H1 (cell line): ENCODE results near the gene LPP. TPM values are rescaled to one million over a fixed set of nuclear protein-coding genes. Genes with fewer than 3 reads are reported as not detected.

Source experiments
- CTCF ChIA-PET: fragments of 300-600 bp; sonication (Branson Sonifier 250); formaldehyde crosslinking; loops from one replicate; lab custom pipeline; 2021; ENCODE audit not compliant: partially characterized antibody; lab: Charles Lee
- POLR2A ChIA-PET: fragments of 300-600 bp; sonication (Branson Sonifier 250); formaldehyde crosslinking; loops from one replicate; lab custom pipeline; 2021; ENCODE audit warnings: inconsistent platforms; ENCODE audit not compliant: partially characterized antibody; lab: Charles Lee
- DNase-seq, 2 experiments: peaks; one replicate each; pipeline versions ENCODE4 v3.0.0 to v3.0.0-alpha.2; 2010 to 2022; ENCODE audit warnings: low spot score in 2 of 2, low read depth in 1 of 2, mixed read lengths in 1 of 2
- FAIRE-seq: peaks from 2 replicates; lab custom pipeline; 2011; peaks lifted over from hg19 to GRCh38; lab: Jason Lieb, UNC
- H2AFZ ChIP-seq: 2 replicates; pipeline ENCODE4 v1.8.1; 2012; ENCODE audit warnings: low read length, inconsistent platforms
- H2AK5ac ChIP-seq: 2 replicates; pipeline ENCODE4 v1.6.1; 2013; ENCODE audit warnings: low read depth, low read length
- H2BK120ac ChIP-seq: replicated peaks from 2 replicates; pipeline ENCODE3; 2013; ENCODE audit warnings: low read depth, low read length, inconsistent platforms
- H2BK12ac ChIP-seq: 2 replicates; pipeline ENCODE4 v1.6.1; 2013; ENCODE audit warnings: low read depth, low read length
- H2BK15ac ChIP-seq: 2 replicates; pipeline ENCODE4 v1.6.1; 2013; ENCODE audit warnings: low read length
- H2BK20ac ChIP-seq: 2 replicates; pipeline ENCODE4 v1.6.1; 2013; ENCODE audit warnings: low read length
- H2BK5ac ChIP-seq: 2 replicates; pipeline ENCODE4 v1.6.1; 2013; ENCODE audit warnings: low read depth, low read length
- H3K14ac ChIP-seq: 2 replicates; pipeline ENCODE4 v1.6.1; 2013; ENCODE audit warnings: inconsistent platforms; ENCODE audit not compliant: insufficient read length
- H3K18ac ChIP-seq: 2 replicates; pipeline ENCODE4 v1.6.1; 2013; ENCODE audit warnings: low read length; ENCODE audit errors: extremely low read depth
- H3K23ac ChIP-seq: 2 replicates; pipeline ENCODE4 v1.6.1; 2013; ENCODE audit warnings: inconsistent platforms; ENCODE audit not compliant: insufficient read length
- H3K23me2 ChIP-seq: 2 replicates; pipeline ENCODE4 v1.6.1; 2013; ENCODE audit warnings: low read depth, low read length
- H3K27ac ChIP-seq: 2 replicates; pipeline ENCODE4 v1.6.1; 2011; ENCODE audit warnings: low read depth, low read length, inconsistent platforms
- H3K27me3 ChIP-seq, 4 experiments: replicated peaks in 1 of 4; 1 replicate in 1 of 4; 2 replicates in 3 of 4; pipeline versions ENCODE4 v1.6.1 to v1.8.1; 2011 to 2013; ENCODE audit warnings: low read length in 3 of 4, mild to moderate bottlenecking in 3 of 4, inconsistent platforms in 2 of 4, mixed read lengths in 2 of 4, moderate library complexity in 1 of 4; ENCODE audit not compliant: control insufficient read depth in 3 of 4, insufficient read depth in 3 of 4; ENCODE audit errors: extremely low read depth in 1 of 4
- H3K36me3 ChIP-seq, 4 experiments: 2 replicates each; pipeline versions ENCODE4 v1.6.1 to v1.8.1; 2011 to 2013; ENCODE audit warnings: mild to moderate bottlenecking in 4 of 4, low read length in 3 of 4, moderate library complexity in 2 of 4, control low read depth in 1 of 4, inconsistent platforms in 1 of 4; ENCODE audit not compliant: insufficient read depth in 4 of 4, control insufficient read depth in 2 of 4
- H3K4ac ChIP-seq: replicated peaks from 2 replicates; pipeline ENCODE3; 2013; ENCODE audit warnings: low read length, low read depth, mixed read lengths, inconsistent platforms; ENCODE audit not compliant: insufficient read length
- H3K4me1 ChIP-seq, 4 experiments: replicated peaks in 1 of 4; 1 replicate in 1 of 4; 2 replicates in 3 of 4; pipeline versions ENCODE4 v1.6.1 to v1.8.1; 2011 to 2013; ENCODE audit warnings: low read length in 3 of 4, inconsistent platforms in 2 of 4, mixed read lengths in 1 of 4; ENCODE audit not compliant: insufficient read depth in 4 of 4, control insufficient read depth in 3 of 4
- H3K4me2 ChIP-seq, 2 experiments: 2 replicates each; pipeline versions ENCODE4 v1.6.1 to v1.8.1; 2011 to 2013; ENCODE audit warnings: low read depth in 2 of 2, low read length in 2 of 2, control low read depth in 1 of 2, inconsistent platforms in 1 of 2, mild to moderate bottlenecking in 1 of 2; ENCODE audit not compliant: insufficient read depth in 1 of 2
- H3K4me3 ChIP-seq, 4 experiments: fragments of 200-600, 300-600 bp in 1 of 4; sonication (generic), shearing (Covaris generic), sonication (Bioruptor Twin) in 1 of 4; 2 replicates each; pipeline versions ENCODE4 v1.5.1 to v1.8.1; 2011 to 2016; ENCODE audit warnings: low read length in 4 of 4, low read depth in 3 of 4, control low read depth in 2 of 4, inconsistent platforms in 2 of 4, mild to moderate bottlenecking in 2 of 4, mixed read lengths in 1 of 4, moderate library complexity in 1 of 4; ENCODE audit not compliant: insufficient read depth in 2 of 4; ENCODE audit errors: extremely low read depth in 1 of 4
- H3K56ac ChIP-seq: replicated peaks from 2 replicates; pipeline ENCODE3; 2013; ENCODE audit warnings: low read depth, mild to moderate bottlenecking, mixed read lengths, low read length, inconsistent platforms; ENCODE audit not compliant: insufficient read length
- H3K79me1 ChIP-seq: 2 replicates; pipeline ENCODE4 v1.6.1; 2013; ENCODE audit warnings: low read depth, low read length, control low read depth
- H3K79me2 ChIP-seq, 2 experiments: 2 replicates each; pipeline versions ENCODE4 v1.6.1 to v1.8.1; 2012 to 2013; ENCODE audit warnings: low read length in 2 of 2, mild to moderate bottlenecking in 2 of 2, inconsistent platforms in 1 of 2; ENCODE audit not compliant: insufficient read depth in 2 of 2, control insufficient read depth in 1 of 2
- H3K9ac ChIP-seq, 4 experiments: replicated peaks in 1 of 4; 1 replicate in 1 of 4; 2 replicates in 3 of 4; pipeline versions ENCODE4 v1.6.1 to v1.8.1; 2011 to 2013; ENCODE audit warnings: low read depth in 3 of 4, low read length in 3 of 4, control low read depth in 2 of 4, mild to moderate bottlenecking in 2 of 4, moderate library complexity in 2 of 4, inconsistent platforms in 1 of 4; ENCODE audit errors: extremely low read depth in 1 of 4
- H3K9me3 ChIP-seq, 2 experiments: 2 replicates each; pipeline versions ENCODE4 v1.6.1 to v1.8.1; 2012 to 2013; ENCODE audit warnings: mild to moderate bottlenecking in 2 of 2, moderate library complexity in 2 of 2, control low read depth in 1 of 2, inconsistent platforms in 1 of 2, low read depth in 1 of 2, low read length in 1 of 2, mixed read lengths in 1 of 2; ENCODE audit not compliant: insufficient read depth in 2 of 2
- H4K20me1 ChIP-seq, 2 experiments: replicated peaks in 1 of 2; 2 replicates each; pipeline versions ENCODE3 to v1.8.1; 2011 to 2013; ENCODE audit warnings: inconsistent platforms in 2 of 2, low read length in 2 of 2, mild to moderate bottlenecking in 1 of 2; ENCODE audit not compliant: insufficient read depth in 2 of 2, control insufficient read depth in 1 of 2
- H4K5ac ChIP-seq: 2 replicates; pipeline ENCODE4 v1.6.1; 2013; ENCODE audit warnings: low read length, low read depth, mixed read lengths, inconsistent platforms; ENCODE audit not compliant: insufficient read length
- H4K8ac ChIP-seq: 2 replicates; pipeline ENCODE4 v1.8.0; 2013; ENCODE audit warnings: mild to moderate bottlenecking, moderate library complexity, low read length, inconsistent platforms; ENCODE audit not compliant: insufficient read depth; ENCODE audit errors: extremely low read depth
- H4K91ac ChIP-seq: replicated peaks from 2 replicates; pipeline ENCODE3; 2013; ENCODE audit warnings: low read length, mixed read lengths, inconsistent platforms; ENCODE audit not compliant: insufficient read length
- ASH2L ChIP-seq: fragments of 200-600, 300-600 bp; sonication (generic); IDR thresholded peaks from one replicate; pipeline ENCODE4 v1.7.1; 2017; ENCODE audit warnings: low read length
- BACH1 ChIP-seq: IDR thresholded peaks from 2 replicates; pipeline ENCODE4 v1.6.1; 2012; ENCODE audit warnings: low read length, improper control_type of control experiment
- BCL11A ChIP-seq, 2 experiments: IDR thresholded peaks; one replicate each; pipeline ENCODE4 v1.6.1; 2011; ENCODE audit warnings: low read depth in 2 of 2, low read length in 2 of 2, mild to moderate bottlenecking in 2 of 2
- BRCA1 ChIP-seq: IDR thresholded peaks from 2 replicates; pipeline ENCODE4 v1.6.1; 2012; ENCODE audit warnings: low read depth, low read length, improper control_type of control experiment
- GTF2F1 ChIP-seq: IDR thresholded peaks from 2 replicates; pipeline ENCODE4 v1.6.1; 2012; ENCODE audit warnings: low read depth, low read length, improper control_type of control experiment, borderline replicate concordance
- JUN ChIP-seq: IDR thresholded peaks from 2 replicates; pipeline ENCODE4 v1.6.1; 2011; ENCODE audit warnings: low read depth, mild to moderate bottlenecking, improper control_type of control experiment, low read length
- MAFK ChIP-seq: IDR thresholded peaks from 2 replicates; pipeline ENCODE4 v1.6.1; 2012; ENCODE audit warnings: low read depth, mild to moderate bottlenecking, improper control_type of control experiment, low read length
- POU5F1 ChIP-seq: IDR thresholded peaks from 2 replicates; pipeline ENCODE4 v1.6.1; 2011; ENCODE audit warnings: low read depth, mild to moderate bottlenecking, low read length, moderate library complexity
- SIRT6 ChIP-seq: IDR thresholded peaks from one replicate; pipeline ENCODE4 v1.7.1; 2012; ENCODE audit warnings: low read length, inconsistent platforms
- SRF ChIP-seq: IDR thresholded peaks from 2 replicates; pipeline ENCODE4 v1.6.1; 2011; ENCODE audit warnings: mild to moderate bottlenecking, low read depth, low read length, moderate library complexity
- TBP ChIP-seq: IDR thresholded peaks from 2 replicates; pipeline ENCODE4 v1.6.1; 2011; ENCODE audit warnings: low read depth, low read length, improper control_type of control experiment
- WGBS, 2 experiments: shearing (Covaris generic) in 1 of 2; methylation state at CpG; one replicate each; pipeline versions ENCODE4 v1.1.6 to v1.1.7; 2013 to 2015; ENCODE audit warnings: low lambda C conversion rate in 2 of 2, mixed read lengths in 2 of 2, inconsistent platforms in 1 of 2, low coverage in 1 of 2, missing lambda C conversion rate in 1 of 2; ENCODE audit not compliant: insufficient replicate concordance in 2 of 2, insufficient coverage in 1 of 2, insufficient read length in 1 of 2; ENCODE audit errors: extremely low coverage in 1 of 2, missing lambda C conversion rate in 1 of 2; 5-methylcytosine and 5-hydroxymethylcytosine counted together
- polyA plus RNA-seq, 7 experiments: library from polyadenylated mRNA; depleted of rRNA in 3 of 7; stranded (reverse) in 5 of 7; unstranded in 2 of 7; fragments of >200 nt in 5 of 7; fragments of 200-250 nt in 2 of 7; gene quantifications; 1 replicate in 5 of 7; 2 replicates in 1 of 7; 4 replicates in 1 of 7; pipeline versions ENCODE4 v1.2.1 to v1.2.3, GENCODE V29; 2011 to 2013; ENCODE audit warnings: missing spikeins in 2 of 7, mixed read lengths in 2 of 7
- total RNA-seq: library from RNA; stranded (reverse); fragmentation: NEBNext Ultra II Directional; extraction: Animal tissue kit (Norgen Biotek cat#: 25700); gene quantifications from 2 replicates; pipeline ENCODE4 v1.2.1, GENCODE V29; 2021
- TF ChIP-seq, protein P1 (sequence below): IDR thresholded peaks from 2 replicates; pipeline ENCODE4 v1.6.1; 2011; ENCODE audit warnings: low read depth, mild to moderate bottlenecking, low read length; ENCODE audit not compliant: insufficient read depth

The LPP gene
- total and polyA plus RNA-seq, 2 of the 8 experiments (the other 6 are each of a cell fraction or from before 2014, with no cell fraction given), result 10.0 to 53.3 TPM

DNA sequence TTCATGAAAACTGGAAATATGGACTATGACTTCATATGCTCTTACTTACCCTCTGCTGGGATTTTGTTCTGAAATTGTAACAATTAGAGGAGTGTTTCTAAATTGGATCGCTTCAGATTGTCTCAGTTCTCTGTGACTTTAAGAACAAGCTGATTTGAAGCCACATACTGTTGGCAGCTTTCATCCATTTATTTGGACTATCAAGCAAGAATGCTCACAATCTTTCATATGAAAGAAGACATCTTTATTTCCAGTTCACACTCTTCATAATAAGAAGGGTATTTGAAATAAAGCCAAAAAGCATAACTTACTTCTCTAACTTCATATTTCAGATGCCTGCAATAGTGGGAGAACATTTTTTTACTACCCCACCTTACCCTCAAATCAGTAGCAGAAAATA, 526.2 kb downstream of the LPP start:
- H4K8ac ChIP-seq, result no peak overlapping the region
- no peak overlapping the region for H3K23ac ChIP-seq
- no peaks in the 10 kb centered on the region for H3K27me3 ChIP-seq
- H3K4ac ChIP-seq, result no peak overlapping the region
- H3K56ac ChIP-seq, result no peak overlapping the region
- no peak overlapping the region for H2BK12ac ChIP-seq
- no peak overlapping the region for H3K27ac ChIP-seq
- DNase-seq (no peak), FAIRE-seq (no peak)
- H3K9me3 ChIP-seq, result no peaks in the 10 kb centered on the region
- no peak overlapping the region for H3K4me2 ChIP-seq
- no peak overlapping the region for H2BK20ac ChIP-seq
- no peaks in the 10 kb centered on the region for H4K20me1 ChIP-seq
- no peak overlapping the region for H4K5ac ChIP-seq
- no peak overlapping the region for H3K14ac ChIP-seq
- no peak overlapping the region for H2AK5ac ChIP-seq
- no peaks in the 10 kb centered on the region for H3K79me2 ChIP-seq
- no peaks in the 10 kb centered on the region for H3K23me2 ChIP-seq
- H3K36me3 ChIP-seq, result no peaks in the 10 kb centered on the region; a peak in 1 of 8 replicates
- H3K9ac ChIP-seq, result no peak overlapping the region
- H3K18ac ChIP-seq, result no peak overlapping the region
- no peaks in the 10 kb centered on the region for H3K4me1 ChIP-seq
- no peak overlapping the region for H2AFZ ChIP-seq
- WGBS, 2 experiments, result 100% methylated on average over 1 of the region's 1 CpG; no CpG with 5 or more reads in 1 of the 2 experiments
- no peak overlapping the region for H2BK120ac ChIP-seq
- POLR2A ChIA-PET, result no interaction called here
- no peak overlapping the region for H4K91ac ChIP-seq
- no peak overlapping the region for H2BK15ac ChIP-seq
- no peaks in the 10 kb centered on the region for H3K79me1 ChIP-seq
- H3K4me3 ChIP-seq, result no peak overlapping the region
- H2BK5ac ChIP-seq, result no peak overlapping the region
- CTCF ChIA-PET, result interaction anchor here (0.6 to 1.2 kb wide), 2 partner anchors 8 to 77 kb away, joined by 4 read pairs; no protein-coding TSS in a partner anchor
- TF ChIP-seq BCL11A (IDR thresholded peaks at IDR 0.05; ENCODE audit: low read depth in 2 of 2, low read length in 2 of 2), result no peak
- no peak for TF ChIP-seq SRF
- no peak for TF ChIP-seq SIRT6
- no peak for TF ChIP-seq BACH1
- TF ChIP-seq BRCA1, result no peak
- TF ChIP-seq GTF2F1, result no peak
- TF ChIP-seq JUN, result no peak
- TF ChIP-seq, protein P1, sequence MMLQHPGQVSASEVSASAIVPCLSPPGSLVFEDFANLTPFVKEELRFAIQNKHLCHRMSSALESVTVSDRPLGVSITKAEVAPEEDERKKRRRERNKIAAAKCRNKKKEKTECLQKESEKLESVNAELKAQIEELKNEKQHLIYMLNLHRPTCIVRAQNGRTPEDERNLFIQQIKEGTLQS, result no peak
- no peak for TF ChIP-seq MAFK
- no peak for TF ChIP-seq POU5F1
- TF ChIP-seq TBP, result no peak
- TF ChIP-seq ASH2L, result no peak
